GOT3 (cell line): Measurements from ENCODE around the gene MPI.
A peak's percentile ranks its signal among the peaks of the same experiment; 100 is the strongest.
"Not testable (repeated sequence)": the region's sequence is repeated elsewhere in the genome, so short reads cannot be mapped to it uniquely, and the experiment has no call there.

Experiments used
- DNase-seq: peaks from one replicate; lab custom pipeline; 2025; ENCODE audit warnings: mixed read lengths; lab: John Stamatoyannopoulos, UW

MPI gene

DNA sequence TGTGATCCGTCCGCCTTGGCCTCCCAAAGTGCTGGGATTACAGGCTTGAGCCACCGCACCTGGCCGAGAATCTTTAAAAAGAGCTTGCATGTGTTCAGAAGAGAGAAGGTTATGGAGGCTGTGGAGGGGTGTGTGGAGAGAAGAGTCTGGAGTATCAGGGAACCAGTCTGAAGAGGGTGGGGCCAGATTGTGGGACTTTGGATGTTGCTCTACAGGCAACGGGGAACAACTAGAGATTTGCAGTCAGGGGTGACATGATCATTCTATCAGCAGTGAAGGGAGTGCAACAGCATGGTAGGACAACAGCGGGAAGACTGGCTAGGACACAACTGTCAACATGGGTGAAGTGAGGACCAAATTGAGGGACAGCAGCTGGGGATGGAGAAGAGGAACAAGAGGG, 25.5 kb upstream of the MPI start:
- no peak for DNase-seq

DNA sequence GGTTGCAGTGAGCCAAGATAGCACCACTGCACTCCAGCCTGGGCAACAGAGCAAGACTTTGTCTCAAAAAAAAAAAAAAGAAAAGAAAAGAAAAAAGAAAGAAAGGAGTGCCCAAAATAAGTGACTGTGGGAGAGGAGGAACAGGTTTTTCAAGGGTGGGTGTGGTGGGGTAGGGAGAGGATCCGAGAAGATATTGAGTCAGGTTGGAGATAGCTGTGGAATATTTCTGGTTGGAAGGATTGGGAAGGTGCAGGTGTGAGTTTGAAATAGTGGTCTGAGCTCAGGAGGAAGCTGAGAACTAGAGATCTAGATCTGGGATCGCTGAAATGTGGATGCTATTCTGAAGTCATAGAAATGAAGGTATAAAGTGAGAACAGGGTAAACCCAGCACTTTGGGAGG, 24.5 kb upstream of the MPI start:
- DNase-seq: no peak

GRCh38 chr15:74866090-74866489, 23.8 kb upstream of the MPI start:
- no peak for DNase-seq

GRCh38 chr15:74867466-74868038, 22.3 kb upstream of the MPI start:
- no peak for DNase-seq

GRCh38 chr15:74868059-74868458, 21.8 kb upstream of the MPI start:
- no peak for DNase-seq

DNA sequence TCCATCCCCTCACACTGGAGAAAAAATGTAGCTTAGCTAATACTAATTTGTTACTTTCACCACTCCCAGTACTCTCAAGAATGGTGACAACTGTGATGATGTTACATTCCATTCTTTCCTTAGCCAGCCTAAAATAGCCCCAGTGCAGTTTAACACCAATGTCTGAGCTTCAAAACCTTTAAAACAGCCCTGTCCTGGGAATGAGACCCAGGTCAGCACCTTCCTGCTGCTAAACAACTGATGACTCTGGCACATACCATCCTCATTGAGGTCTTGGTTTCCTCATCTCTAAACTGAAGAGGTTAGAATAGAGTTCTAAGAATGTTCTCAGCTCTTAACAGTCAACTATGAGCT, 20.5 kb upstream of the MPI start:
- DNase-seq: no peak

- no peak for DNase-seq
Measured at GRCh38 chr15:74869726-74870407, 20.0 kb upstream of the MPI start.

DNA sequence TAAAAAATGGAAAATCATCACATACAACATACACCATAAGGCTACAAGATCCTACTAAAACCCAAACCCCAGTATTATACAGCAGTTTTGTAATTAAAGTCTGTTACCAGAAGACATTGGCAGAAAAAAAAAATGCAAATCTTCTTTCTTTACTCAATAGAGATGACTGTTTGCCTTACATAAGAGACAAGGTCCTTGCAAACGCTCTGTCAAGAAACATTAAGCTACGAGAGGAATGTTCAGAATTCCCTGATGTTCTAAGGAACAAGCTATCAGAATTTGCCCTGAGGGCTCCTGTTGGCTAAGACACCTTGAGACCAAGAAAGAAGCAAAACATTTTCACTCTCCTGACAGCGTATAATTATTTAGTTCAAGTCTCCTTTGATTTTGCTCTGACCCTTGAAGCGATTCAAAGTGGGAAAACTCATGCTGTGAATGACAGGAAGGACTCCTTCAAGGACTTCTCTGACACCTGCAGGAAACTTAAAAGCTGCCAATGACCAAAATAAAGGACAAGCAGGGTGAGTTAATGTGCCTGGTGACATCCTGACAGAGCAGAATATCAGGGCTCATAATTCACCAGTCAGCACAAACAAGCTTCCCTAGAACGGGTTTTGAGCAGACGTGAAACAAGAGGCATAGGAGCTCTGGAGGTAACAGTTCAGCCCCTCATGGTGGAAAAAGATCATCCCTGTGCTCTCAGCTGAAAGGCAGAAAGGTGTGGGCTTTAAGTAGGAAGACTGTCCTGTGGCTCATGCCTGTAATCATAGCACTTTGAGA, 19.2 kb upstream of the MPI start:
- DNase-seq: no peak

DNA sequence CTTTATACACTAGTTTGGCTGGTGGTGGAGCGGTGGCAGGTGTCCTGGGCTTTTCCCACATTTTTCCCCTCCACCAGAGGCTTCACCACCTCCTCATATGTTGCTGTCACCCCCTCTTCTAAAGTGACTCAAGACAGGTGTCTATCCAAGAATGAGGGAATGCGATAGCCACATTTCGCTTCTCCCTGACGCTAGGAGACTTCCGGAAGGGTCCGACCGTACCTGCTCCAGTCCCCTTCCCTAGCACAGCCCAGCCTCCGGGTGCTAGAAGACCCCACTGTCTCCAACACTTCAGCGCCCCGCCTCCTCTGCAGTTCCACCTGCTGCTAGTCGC, 17.2 kb upstream of the MPI start:
- DNase-seq: no peak

DNA sequence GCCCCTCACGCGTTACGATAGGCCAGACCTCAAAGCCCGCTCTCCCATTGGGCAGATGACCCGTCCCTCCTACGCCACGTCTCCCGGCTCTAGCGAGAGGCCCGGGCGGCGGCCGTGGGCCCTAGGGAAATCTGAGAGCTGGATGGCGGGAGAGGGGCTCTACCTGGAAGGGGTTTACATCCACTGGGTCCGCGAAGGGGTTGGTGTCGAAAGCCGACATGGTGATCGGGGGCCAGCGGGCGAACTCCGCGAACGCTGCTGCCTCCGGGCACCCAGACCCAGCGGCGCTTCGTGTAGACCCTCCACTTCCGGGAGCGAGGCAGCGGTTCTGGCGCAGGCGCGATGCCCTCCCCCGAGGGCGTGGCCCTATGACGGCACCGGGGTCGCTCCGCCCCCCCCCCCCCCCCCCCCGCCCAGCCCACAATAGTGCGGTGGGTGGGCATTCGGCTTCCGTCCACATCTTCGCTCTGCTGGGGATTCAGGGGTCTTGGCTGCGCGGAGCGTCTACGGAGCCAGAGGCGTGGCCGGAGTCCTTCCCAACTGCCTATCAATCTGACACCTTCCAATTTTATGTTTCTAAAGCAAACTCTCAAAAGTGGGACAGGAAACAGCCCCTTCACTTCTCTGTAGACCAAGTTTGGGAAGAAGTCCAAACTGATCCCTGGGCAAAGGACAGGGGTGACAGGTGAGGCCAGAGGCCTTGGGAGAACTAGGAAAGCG, 16.6 kb upstream of the MPI start, which contains the start of gene SCAMP2:
Gene SCAMP2 (minus strand): TSS at position 330 of the 720 bp plus-strand sequence. CDS start 110 bp downstream, at position 220.
- DNase-seq: peak; percentile 79

DNA sequence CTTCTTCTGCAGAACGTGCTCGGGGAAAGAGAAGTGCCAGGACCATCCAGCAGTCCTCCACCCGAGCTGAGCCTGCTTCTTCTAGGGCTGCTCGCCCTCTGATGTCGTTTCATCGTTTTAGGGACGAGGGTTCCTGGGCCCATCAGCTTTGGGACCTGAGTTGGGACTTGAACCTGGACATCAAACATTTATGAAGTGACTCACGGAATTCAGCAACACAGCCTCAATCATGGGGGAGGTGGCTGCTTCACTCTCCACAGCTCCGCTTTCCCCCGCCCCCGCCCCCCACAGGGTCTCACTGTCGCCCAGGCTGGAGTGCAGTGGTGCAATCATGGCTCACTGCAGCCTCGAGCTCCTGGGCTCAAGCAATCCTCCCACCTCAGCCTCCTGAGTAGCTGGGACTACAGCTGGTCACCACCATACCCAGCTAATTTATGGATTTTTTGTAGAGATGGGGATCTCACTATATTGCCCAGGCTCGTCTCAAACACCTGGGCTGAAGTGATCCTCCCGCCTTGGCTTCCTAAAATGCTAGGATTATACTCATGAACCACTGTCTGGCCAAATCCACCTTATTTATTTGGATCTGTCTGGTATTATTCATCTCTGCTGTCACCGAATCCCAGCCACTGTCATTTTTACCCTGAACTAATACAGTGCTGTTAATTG, 16.0 kb upstream of the MPI start:
- DNase-seq: no peak

- no peak for DNase-seq
Measured at GRCh38 chr15:74878273-74878672, 11.6 kb upstream of the MPI start.

GRCh38 chr15:74882528-74882927, 7.3 kb upstream of the MPI start:
- no peak for DNase-seq

GRCh38 chr15:74884428-74885223, 5.2 kb upstream of the MPI start:
- no peak for DNase-seq

- DNase-seq: no peak
Measured at GRCh38 chr15:74885461-74885860, 4.4 kb upstream of the MPI start.

GRCh38 chr15:74887537-74888193, 2.2 kb upstream of the MPI start:
- not testable (repeated sequence) for DNase-seq

DNA sequence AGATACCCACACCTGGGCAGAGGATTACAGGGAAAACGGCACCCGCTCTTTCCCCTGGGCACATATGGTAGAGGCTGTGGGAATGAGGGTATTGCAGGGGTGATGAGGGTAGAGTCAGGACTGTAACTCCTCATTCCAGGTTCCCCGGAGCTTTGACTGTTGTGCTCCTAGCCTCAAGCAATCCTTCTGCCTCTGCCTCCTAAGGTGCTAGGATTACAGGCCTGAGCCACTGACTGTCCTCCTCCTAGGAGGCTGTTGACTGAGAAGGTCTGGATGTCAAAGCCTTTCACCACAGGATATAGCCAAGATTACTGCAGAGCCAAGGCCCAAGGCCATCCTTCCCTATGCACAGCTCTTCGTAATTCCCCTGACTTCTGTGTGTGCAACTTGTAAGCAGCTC, 1.1 kb upstream of the MPI start:
- DNase-seq: no peak

DNA sequence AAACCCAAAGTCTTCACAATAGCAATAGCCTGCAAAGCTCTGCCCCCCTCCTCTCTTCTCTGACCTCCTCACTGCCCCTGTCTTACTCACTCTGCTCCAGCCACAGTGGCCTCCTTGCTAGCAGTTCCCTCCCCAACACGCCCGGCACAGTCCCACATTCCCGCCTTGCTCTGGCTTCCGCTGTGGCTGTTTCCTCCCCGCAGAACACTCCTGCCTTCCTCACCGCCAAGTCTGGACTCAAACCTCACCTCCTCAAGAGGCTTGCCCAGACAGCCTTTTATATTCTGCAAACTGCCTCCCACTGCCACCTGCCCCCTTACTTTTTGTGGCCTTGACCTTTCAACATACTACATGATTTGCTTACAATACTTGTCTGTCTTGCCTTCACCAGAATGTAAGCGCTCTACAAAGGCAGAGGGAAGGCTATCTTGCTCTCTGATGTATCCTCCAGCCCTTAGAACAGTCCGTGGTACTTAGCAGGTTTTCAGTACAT, 406 bp upstream of the MPI start:
- no peak for DNase-seq

GRCh38 chr15:74890665-74890960, 771 bp downstream of the MPI start:
- no peak for DNase-seq

DNA sequence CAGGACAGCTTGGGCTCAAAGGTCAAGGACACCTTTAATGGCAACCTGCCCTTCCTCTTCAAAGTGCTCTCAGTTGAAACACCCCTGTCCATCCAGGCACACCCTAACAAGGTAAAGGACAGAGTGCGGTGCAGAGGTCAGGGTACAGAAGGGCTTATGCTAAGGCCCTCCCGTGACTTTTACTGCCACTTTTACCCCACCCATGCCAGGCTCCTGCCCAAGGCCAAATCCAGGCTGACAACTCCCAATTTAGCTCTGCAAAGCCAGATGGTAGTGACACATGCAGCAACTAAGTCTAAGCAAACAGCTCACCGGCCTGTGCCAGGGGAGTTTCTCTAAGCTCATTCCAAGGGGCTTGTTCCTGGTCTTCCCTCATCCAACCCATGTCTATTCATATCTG, 1.6 kb downstream of the MPI start:
- no peak for DNase-seq

DNA sequence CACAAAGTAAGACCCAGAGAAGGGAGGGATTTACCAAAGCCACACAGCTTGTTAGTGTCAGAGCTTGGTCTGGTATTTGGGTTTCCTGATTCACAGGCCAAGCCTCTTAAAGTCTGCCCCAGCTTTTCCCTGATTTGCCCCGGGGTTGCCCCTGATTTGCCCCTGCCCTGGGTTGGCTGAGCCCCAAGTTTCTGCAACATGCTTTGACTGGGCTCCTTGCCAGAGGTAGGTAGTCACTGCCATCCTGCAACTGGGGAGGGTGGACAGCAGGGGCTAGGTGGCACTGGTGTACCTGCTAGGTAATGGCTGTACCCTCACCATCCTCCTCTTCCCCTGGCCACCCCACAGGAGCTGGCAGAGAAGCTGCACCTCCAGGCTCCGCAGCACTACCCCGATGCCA, 2.5 kb downstream of the MPI start:
- no peak for DNase-seq
